NCI-H146 (cell line): ENCODE data around the gene PDE2A.

Source experiments
- DNase-seq: peaks from one replicate; lab custom pipeline; 2025; lab: John Stamatoyannopoulos, UW

Gene PDE2A

DNA sequence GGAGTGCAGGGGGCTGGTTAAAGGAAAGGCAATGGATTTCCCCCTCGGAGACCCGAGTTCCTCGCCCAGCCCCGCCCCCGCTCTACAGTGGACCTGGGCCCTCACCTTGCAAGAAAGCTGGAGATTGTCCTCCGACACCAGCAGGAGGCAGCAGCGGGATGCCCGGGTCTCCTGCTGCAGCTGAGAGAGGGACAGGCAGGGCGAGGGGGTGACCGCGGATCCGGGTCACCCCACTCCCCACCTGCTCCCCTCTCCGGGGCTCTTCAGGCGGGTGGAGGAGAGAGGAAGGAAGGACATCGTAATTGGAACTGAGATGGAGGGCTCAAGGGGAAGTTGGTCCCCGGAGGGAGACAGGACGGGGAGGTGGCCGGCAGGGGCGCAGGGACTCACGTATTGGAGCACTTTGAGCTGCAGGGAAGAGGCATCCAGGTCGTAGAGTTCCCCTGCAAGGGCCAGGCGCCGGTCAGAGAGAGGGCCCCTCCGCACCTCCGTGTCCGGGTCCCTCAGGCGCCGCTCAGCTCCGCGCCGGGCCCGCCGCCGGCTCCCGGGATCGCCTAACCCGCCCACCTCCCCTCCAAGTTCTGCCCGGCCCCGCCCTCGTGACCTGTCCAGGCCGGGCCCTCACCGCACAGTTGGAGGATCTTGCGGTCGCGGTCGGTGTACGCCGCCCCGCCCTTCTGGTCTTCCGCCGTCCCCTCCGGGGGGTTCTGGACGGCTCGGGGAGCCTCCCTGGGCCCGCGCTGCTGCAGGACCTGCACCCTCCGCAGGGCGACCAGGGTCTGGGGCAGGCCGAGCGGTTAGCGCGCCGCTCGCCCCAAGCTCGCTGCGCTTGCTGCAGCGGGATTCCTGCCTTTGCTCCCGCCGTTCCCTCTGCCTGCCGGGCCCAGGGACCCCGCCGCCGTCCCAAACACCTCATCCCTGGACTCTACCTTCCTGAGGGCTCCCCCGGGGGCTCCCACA lies 84.1 kb downstream of the PDE2A start:
- peak; percentile 57 for DNase-seq

GRCh38 chr11:72588421-72589410 lies 85.5 kb downstream of the PDE2A start:
- no peak for DNase-seq

- DNase-seq, result no peak
Measured at GRCh38 chr11:72587696-72588095, 86.5 kb downstream of the PDE2A start.

DNA sequence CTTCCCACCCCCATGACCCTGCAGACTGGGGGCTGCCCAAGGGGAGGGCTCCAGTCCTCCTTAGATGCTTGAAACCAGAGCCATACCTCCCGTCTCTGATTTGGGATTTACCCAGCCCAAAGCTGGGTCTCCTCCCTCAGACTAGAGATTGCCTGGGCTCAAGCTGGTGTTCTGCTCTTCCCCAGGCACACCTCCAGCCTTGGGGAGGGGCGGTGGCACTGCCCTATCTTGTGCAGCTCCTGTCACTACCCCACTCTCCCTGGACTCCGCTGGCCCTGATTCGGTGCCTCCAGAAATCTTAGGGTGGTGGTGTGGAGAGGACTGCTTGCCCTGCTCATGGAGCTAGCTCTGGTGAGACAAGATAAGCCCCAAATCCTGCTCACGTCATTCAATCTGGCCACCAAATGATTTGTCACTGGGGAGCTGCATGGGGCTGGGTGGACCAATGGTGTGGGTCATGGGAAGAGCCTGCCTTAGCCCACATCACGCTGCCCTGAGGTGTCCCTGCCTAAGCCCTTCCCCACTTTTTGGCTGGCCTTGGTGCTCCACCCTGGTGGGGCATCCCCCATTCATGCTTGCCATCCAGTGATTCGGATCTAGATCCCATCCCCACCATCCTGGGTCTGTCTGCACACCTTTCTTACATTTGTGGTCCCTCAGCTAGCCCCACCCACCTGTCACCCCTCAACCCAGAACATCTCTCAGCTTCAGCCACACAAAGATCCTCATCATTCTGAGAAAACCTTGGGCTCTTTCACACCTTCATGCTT lies 87.7 kb downstream of the PDE2A start:
- no peak for DNase-seq

DNA sequence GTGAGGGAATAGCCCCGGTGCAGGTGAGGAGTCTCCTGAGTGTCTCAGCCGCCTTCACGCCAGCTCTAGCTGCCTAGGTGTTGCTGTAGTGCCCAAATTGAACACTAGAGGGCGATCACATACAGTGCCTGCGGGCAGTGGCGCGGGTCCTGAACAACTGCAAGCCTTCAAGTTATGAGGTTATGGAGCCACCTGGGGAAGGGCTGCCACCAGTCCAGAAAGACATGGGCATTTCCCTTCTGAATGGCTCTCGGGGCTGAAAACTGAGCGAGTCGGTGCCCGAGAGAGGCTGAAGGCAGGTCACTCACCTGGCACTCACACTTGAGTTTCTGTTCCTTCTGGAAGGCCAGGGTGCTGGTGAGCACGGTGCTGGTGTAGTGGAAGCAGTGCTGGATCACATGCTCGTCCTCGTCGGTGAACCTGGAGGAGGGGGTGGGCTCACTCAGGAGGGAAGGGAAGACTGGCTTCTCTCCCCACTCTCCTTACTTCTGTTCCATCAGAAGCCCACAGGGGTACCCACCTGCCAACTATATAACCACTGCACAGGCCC lies 88.4 kb downstream of the PDE2A start:
- peak; percentile 67 for DNase-seq

DNA sequence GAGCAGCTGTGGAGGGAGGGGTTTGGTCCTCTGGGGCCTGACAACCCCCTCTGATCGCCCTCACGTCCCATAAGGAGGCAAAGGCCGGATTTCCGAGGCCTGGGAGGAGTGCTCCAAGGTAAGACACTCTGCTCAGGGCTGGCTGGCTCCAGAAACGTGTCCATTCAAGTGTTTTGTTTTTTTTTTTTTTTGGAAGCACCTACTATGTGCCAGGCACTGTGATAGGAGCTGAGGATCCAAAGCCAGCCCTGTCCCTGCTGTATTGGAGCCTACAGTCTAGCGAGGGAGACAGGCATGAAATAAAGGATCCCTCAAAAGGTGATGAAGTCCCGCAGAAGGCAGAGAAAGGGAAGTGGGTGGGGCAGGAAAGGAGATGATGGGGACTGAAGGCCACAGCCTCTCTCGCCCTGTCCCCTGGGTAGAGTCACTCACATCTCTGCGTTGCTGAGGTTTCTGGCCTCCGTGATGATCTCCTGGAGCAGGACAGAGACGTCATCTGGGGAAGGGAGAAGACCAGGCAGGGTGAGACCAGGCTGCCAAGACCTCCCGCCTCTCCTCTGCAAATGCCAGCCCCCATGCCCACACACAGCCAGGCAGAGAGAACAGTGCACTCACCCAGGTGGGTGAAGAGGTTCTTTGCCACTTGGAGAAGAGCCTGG lies 89.2 kb downstream of the PDE2A start:
- DNase-seq, result no peak

- DNase-seq, result no peak
Measured at GRCh38 chr11:72584293-72584938, 89.8 kb downstream of the PDE2A start.

GRCh38 chr11:72583616-72584292 lies 90.5 kb downstream of the PDE2A start:
- DNase-seq, result no peak

DNA sequence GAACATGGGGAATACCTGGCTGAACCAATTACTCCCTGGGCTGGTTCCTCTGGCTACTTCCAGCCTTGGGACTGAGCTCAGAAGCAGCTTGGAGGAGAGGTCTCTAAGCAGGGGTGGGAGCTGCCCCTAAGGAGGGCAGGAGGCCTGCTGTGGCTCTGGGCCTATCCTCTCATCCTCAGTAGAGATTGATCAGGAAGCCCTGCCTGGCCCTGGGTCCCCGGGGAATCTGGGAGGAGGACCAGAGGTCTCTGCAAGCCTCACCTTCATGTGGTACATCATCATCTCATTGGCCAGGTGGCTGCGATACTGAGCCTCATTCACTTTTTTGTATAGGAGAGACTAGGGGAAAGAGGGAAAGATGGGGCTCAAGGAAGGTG lies 91.1 kb downstream of the PDE2A start:
- no peak for DNase-seq

- no peak for DNase-seq
Measured at GRCh38 chr11:72582206-72583176, 91.7 kb downstream of the PDE2A start.

GRCh38 chr11:72581067-72581466 lies 93.2 kb downstream of the PDE2A start:
- no peak for DNase-seq

DNA sequence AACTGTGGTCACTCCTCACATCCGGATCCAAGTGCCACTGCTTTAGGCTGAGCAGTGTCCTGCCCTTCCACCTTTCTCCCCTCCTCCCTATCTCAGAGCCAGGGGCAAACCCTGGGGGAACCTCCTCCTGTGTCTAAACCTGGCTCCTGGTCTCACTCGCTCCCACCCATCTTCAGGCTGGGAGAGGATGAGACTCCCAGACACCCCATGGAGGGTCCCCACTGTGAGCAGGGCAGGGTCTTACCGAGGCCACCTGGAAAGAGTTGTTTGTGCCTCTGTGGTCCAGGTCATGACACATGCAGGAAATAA lies 93.6 kb downstream of the PDE2A start:
- no peak for DNase-seq

GRCh38 chr11:72579816-72580641 lies 94.2 kb downstream of the PDE2A start:
- no peak for DNase-seq

DNA sequence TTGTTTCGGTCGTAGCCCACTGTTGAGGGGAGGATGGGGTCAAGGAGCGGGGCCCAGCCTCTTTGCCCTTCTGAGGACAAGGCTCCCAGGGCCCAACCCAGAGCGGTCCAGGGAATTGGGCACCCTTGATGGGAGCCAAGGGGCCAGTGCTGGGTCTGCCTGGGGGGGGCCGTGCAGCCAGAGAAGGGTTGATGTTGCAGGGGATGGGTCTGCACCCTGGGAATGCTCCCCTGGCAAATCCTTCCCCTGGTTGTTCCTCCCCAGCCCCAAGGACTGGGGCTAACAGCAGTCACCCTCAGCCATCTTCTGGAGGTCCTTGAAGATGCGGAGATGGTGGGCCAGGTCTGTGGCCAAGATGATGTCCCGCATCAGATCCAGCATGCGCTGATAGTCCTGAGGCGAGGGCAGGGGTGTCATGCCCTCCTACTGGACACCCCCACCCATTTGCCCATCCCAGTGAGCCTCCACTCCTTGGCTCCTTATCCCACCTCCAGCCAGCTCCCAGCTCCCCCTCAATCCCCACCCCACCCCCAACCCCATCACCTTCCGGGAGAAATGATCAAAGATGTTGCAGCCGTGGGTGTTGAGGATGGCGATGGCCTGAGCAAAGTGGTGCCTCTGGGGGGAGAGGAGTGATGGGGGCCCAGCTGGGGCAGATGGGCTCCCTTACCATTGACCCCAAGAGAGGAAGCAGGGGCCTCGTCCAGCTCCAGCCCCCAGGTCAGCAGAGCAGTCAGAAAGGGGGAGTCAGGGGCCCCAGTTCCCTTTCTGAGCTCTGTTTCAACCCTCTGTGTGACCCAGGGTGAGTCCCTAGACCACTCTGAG lies 95.0 kb downstream of the PDE2A start:
- no peak for DNase-seq

DNA sequence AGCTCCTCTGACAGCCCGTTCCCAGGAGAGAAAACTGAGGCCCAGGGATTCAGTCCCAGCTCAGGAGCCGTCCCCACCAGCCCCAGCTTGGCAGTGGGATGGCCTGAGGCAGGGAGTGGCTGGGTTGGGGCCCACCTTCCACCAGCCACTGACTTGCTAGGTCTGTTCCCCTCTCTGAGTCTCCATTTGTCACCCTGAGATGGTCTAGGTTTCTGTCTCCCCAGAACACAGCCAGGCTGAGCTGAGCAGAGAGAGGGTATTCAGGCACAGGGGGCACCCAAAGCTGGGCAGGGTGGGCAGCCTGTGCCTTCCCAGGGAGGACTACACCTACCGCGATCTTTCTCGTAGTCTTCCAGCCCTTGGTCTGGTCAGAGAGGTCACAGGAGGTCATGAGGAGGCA lies 95.7 kb downstream of the PDE2A start:
- DNase-seq, result no peak

DNA sequence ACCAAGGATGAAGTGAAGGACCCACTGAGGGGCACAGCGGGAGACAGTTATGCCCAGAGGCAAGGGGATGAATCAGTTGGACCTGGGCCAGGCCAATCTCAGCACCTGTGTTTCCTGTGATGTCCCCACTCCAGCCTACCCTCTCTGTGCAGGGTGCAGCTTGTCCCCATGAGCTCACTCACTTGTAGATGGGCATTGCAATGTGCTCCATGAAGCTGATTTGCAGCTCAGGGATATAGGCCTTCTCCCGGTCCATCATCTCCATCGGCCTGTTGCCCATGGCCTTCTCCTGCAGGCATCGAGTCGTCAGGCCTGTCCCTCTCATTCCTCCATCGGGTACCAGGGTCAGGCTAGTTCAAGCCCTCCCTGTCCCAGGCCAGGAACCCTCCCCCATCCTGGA lies 96.2 kb downstream of the PDE2A start:
- DNase-seq, result no peak

DNA sequence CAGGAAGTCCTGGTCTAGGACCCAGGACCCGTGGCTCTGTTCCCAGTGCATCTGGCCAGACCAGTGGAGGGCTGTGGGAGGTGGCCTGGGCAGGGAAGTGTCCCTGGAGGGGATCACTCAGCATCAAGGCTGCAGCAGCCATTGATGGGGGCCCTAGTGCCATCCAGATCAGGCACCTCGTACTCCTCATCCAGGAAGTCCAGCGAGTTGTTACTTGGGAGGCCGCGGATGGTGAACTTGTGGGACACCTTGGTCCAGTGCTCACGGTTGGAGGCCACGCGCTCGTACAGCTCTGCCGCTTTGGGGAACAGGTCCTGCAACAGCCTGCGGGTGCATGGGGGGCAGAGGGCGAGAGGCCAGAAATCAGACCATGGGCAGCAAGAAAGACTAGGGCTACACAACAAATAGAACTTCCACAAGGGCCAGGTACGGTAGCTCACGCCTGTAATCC lies 96.9 kb downstream of the PDE2A start:
- DNase-seq, result no peak
